H1 (cell line): ENCODE data around the gene NRIP2. TPM values are rescaled to one million over a fixed set of nuclear protein-coding genes. Genes with fewer than 3 reads are reported as not detected.

Experiments
- ASH2L ChIP-seq: fragments of 200-600, 300-600 bp; sonication (generic); IDR thresholded peaks from one replicate; pipeline ENCODE4 v1.7.1; 2017; ENCODE audit warnings: low read length
- POU5F1 ChIP-seq: IDR thresholded peaks from 2 replicates; pipeline ENCODE4 v1.6.1; 2011; ENCODE audit warnings: low read depth, mild to moderate bottlenecking, low read length, moderate library complexity
- polyA plus RNA-seq, 7 experiments: library from polyadenylated mRNA; depleted of rRNA in 3 of 7; stranded (reverse) in 5 of 7; unstranded in 2 of 7; fragments of >200 nt in 5 of 7; fragments of 200-250 nt in 2 of 7; gene quantifications; 1 replicate in 5 of 7; 2 replicates in 1 of 7; 4 replicates in 1 of 7; pipeline versions ENCODE4 v1.2.1 to v1.2.3, GENCODE V29; 2011 to 2013; ENCODE audit warnings: missing spikeins in 2 of 7, mixed read lengths in 2 of 7
- total RNA-seq: library from RNA; stranded (reverse); fragmentation: NEBNext Ultra II Directional; extraction: Animal tissue kit (Norgen Biotek cat#: 25700); gene quantifications from 2 replicates; pipeline ENCODE4 v1.2.1, GENCODE V29; 2021

NRIP2 gene
- total and polyA plus RNA-seq, 2 of the 8 experiments (the other 6 are each of a cell fraction or from before 2014, with no cell fraction given) = 0.06 TPM; not detected in 1

DNA sequence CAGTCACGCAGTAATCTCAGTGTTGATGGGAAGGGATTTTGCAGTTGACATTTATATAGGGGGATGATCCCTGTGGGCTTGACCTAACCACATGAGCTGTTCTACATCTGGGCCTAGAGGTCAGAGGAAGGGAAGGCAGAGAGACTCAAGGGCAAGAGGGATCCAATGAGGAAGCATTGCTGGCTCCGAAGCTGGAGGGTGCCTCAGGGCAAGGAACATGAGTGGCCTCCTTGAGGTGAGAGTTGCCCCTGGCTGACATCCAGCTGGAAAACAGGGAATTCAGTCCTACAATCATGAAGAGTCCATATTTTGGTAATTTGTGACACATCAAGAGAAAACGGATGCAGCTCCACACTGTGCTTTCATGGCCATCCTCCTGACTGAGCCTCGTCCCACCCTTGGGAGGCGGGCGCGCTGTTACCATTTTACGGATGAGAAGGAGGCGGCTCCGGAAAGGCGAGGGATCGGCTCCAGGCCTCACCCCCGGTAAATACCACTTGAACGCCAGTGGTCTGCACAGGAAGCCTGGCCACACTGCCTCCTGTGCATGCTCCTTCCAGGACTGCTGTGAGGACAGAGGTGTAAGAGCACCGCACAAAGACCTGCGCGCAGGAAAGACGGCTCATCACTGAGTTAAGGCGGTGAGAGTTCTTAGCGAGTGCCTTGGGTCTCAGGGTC, 58.6 kb downstream of the NRIP2 start (continued):
- TF ChIP-seq POU5F1 (no peak), ASH2L (no peak)
